ENCODE measurements around the gene ANKMY1. TPM values are rescaled to one million over a fixed set of nuclear protein-coding genes. Genes with fewer than 3 reads are reported as not detected.

The ANKMY1 gene
- total RNA-seq, 1 experiment from 2014 or later: 28.3 TPM

DNA sequence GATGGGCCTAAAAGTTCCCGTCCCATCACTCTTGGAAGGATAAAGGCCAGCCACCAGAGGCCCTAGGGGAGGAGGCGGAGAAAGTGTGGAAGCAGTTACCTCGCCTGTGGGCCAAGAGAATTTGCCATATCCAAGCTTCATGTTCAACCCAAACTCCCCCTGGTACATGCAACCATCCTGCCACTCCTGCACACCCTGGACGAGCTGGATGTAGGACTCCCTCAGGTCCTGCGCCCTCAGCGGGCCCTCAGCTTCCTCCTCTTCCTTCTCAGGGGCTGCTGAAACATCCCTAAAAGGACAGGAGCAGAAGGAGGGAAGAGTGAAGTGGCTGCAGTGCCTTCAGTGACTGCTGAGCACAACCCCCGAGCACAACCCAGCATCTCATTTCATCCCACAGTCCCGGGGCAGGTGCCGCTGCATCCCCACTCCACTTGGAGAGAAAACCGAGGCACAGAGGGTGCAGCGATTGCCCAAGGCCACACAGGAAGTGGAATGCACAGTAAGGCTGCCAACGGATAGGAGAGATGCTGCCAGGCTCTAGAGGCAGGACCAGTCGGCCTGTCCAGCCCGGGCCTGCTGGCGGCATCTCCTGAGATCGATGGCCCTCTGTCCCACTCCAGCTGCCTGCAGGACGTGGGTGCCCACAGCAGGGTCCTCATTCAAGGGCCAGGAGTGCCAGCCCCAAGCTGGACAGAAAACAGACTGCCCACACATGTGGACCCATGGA is 2.9 kb downstream of the ANKMY1 start:
- H3K9me3 ChIP-seq (ENCODE audit: control insufficient read depth in 1 of 2, insufficient read depth in 1 of 2, low read depth in 1 of 2, low read length in 2 of 2): no peaks in the 10 kb centered on the region
- ChIA-PET CTCF (no interaction called here), RAD21 (ENCODE audit: low non-redundant PET in 1 of 2, low total read pairs in 2 of 2, uncharacterized antibody in 2 of 2, unreplicated experiment in 2 of 2) (no interaction called here), POLR2A (no interaction called here)
- no peak for ATAC-seq
- no peak overlapping the region for H3K9ac ChIP-seq (ENCODE audit: low read length)
- peaks cover 8 to 16% of the 10 kb centered on the region in 2 experiments for H3K4me1 ChIP-seq (ENCODE audit: control insufficient read depth in 1 of 2, insufficient read depth in 2 of 2, low read length in 2 of 2)
- no TSS peak for BruUV-seq (replicated peaks)
- H3K36me3 ChIP-seq (ENCODE audit: control insufficient read depth in 1 of 2, insufficient read depth in 2 of 2, low read length in 2 of 2): 0 out of 4 replicates have a peak, but pooled peaks cover 0 to 2% of the 10 kb centered on the region in 2 experiments
- no peak overlapping the region for H2AFZ ChIP-seq (ENCODE audit: low read depth, low read length, poor library complexity, severe bottlenecking)
- H3K4me2 ChIP-seq (ENCODE audit: low read length): no peak overlapping the region
- intact Hi-C loops (cut with micrococcal nuclease): no loop called here
- H3K27ac ChIP-seq (ENCODE audit: low read depth, low read length): no peak overlapping the region
- H3K9me2 ChIP-seq (ENCODE audit: insufficient read depth): no peaks in the 10 kb centered on the region
- H3K79me2 ChIP-seq (ENCODE audit: insufficient read depth, low read length): peaks cover 56% of the 10 kb centered on the region
- H3K4me3 ChIP-seq (replicated peaks in 1 of 2; ENCODE audit: low read depth in 1 of 2, low read length in 2 of 2): no peak overlapping the region
- H3K27me3 ChIP-seq (ENCODE audit: insufficient read depth, low read length): no peaks in the 10 kb centered on the region
- no peak for DNase-seq (ENCODE audit: low read depth, low spot score)
- no peak for TF ChIP-seq EZH2phosphoT487 (IDR thresholded peaks at IDR 0.05; ENCODE audit: borderline replicate concordance)
- no peak for TF ChIP-seq EGR1 (IDR thresholded peaks at IDR 0.05; ENCODE audit: low read depth)
- TF ChIP-seq SP1 (IDR thresholded peaks at IDR 0.05; ENCODE audit: low read depth): no peak
- TF ChIP-seq ELF1 (IDR thresholded peaks at IDR 0.05; ENCODE audit: borderline replicate concordance, low read depth): no peak
- TF ChIP-seq, protein P1, sequence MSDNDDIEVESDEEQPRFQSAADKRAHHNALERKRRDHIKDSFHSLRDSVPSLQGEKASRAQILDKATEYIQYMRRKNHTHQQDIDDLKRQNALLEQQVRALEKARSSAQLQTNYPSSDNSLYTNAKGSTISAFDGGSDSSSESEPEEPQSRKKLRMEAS (IDR thresholded peaks at IDR 0.05): no peak
- no peak for TF ChIP-seq FOSL1 (IDR thresholded peaks at IDR 0.05; ENCODE audit: low read depth)
- TF ChIP-seq, protein P2, sequence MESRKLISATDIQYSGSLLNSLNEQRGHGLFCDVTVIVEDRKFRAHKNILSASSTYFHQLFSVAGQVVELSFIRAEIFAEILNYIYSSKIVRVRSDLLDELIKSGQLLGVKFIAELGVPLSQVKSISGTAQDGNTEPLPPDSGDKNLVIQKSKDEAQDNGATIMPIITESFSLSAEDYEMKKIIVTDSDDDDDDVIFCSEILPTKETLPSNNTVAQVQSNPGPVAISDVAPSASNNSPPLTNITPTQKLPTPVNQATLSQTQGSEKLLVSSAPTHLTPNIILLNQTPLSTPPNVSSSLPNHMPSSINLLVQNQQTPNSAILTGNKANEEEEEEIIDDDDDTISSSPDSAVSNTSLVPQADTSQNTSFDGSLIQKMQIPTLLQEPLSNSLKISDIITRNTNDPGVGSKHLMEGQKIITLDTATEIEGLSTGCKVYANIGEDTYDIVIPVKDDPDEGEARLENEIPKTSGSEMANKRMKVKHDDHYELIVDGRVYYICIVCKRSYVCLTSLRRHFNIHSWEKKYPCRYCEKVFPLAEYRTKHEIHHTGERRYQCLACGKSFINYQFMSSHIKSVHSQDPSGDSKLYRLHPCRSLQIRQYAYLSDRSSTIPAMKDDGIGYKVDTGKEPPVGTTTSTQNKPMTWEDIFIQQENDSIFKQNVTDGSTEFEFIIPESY (IDR thresholded peaks at IDR 0.05; ENCODE audit: extremely low read depth, insufficient replicate concordance, low read length): no peak
- TF ChIP-seq CBX3 (IDR thresholded peaks at IDR 0.05; ENCODE audit: low read depth): no peak
- H4K20me1 ChIP-seq (ENCODE audit: insufficient read depth): no peaks in the 10 kb centered on the region

Measured in HCT116 (cell line).